GM10248 (cell line): ENCODE results near the gene COX4I1.

Experiments
- CTCF ChIA-PET: fragments of 300-600 bp; sonication (Branson Sonifier 250); formaldehyde crosslinking; extraction: SDS; loops from one replicate; lab custom pipeline; 2021; ENCODE audit warnings: antibody characterized with exemption; lab: Yijun Ruan, JAX
- POLR2A ChIA-PET: fragments of 350-650 bp; sonication (Branson Sonifier 250); formaldehyde crosslinking; extraction: SDS; loops from one replicate; lab custom pipeline; 2020; ENCODE audit warnings: antibody characterized with exemption; lab: Yijun Ruan, JAX
- DNase-seq: peaks from one replicate; pipeline ENCODE4 v3.0.0; 2012; ENCODE audit errors: extremely low spot score
- CTCF ChIP-seq: IDR thresholded peaks from 2 replicates; pipeline ENCODE4 v1.5.1; 2012; ENCODE audit warnings: mild to moderate bottlenecking, low read depth; ENCODE audit errors: extremely low read depth, missing control alignments, control extremely low read depth

Gene COX4I1

GRCh38 chr16:85782451-85782850 lies 17.0 kb upstream of the COX4I1 start:
- TF ChIP-seq CTCF = no peak
- ChIA-PET POLR2A (no interaction called here), CTCF (interaction anchor here (2.0 kb wide), 1 partner anchor 20 kb away, joined by 5 read pairs; no protein-coding TSS in a partner anchor)
- no peak for DNase-seq

GRCh38 chr16:85783441-85783840 lies 16.1 kb upstream of the COX4I1 start:
- CTCF ChIA-PET = interaction anchor here (2.0 kb wide), 1 partner anchor 19 kb away, joined by 5 read pairs; no protein-coding TSS in a partner anchor
- TF ChIP-seq CTCF = no peak
- POLR2A ChIA-PET = no interaction called here
- DNase-seq = no peak

DNA sequence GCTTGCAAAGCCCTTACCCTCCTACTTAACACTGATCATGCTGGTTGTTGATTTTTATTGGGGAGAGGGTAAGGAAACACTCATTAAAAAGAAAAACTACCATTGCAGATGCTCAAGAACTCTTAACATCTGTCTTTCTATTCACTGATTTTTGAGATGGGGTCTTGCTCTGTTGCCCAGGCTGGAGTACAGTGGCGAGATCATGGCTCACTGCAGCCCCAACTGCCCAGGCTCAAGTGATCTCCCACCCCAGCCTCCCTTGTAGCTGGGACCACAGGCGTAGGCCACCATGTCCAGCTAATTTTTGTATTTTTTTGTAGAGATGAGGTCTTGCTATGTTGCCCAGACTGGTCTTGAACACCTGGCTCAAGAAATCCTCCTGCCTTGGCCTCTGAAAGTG lies 14.7 kb upstream of the COX4I1 start:
- ChIA-PET POLR2A (no interaction called here), CTCF (no interaction called here)
- no peak for DNase-seq
- no peak for TF ChIP-seq CTCF

- TF ChIP-seq CTCF = no peak
- POLR2A ChIA-PET = no interaction called here
- no peak for DNase-seq
- CTCF ChIA-PET = interaction anchor here (0.7 to 1.4 kb wide), 3 partner anchors 13 to 230 kb away, joined by 3 to 4 read pairs (median 3); no protein-coding TSS in a partner anchor
Measured at GRCh38 chr16:85785927-85786326, 13.6 kb upstream of the COX4I1 start.

GRCh38 chr16:85788819-85789218 lies 10.7 kb upstream of the COX4I1 start:
- no peak for DNase-seq
- ChIA-PET POLR2A (no interaction called here), CTCF (interaction anchor here (1.6 to 2.0 kb wide), 2 partner anchors 9 to 29 kb away, joined by 3 to 8 read pairs; no protein-coding TSS in a partner anchor)
- TF ChIP-seq CTCF = no peak

GRCh38 chr16:85789773-85790172 lies 9.7 kb upstream of the COX4I1 start:
- no peak for TF ChIP-seq CTCF
- ChIA-PET CTCF (no interaction called here), POLR2A (no interaction called here)
- DNase-seq = no peak
